Measurements from ENCODE around the gene SH3GL3. TPM values are rescaled to one million over a fixed set of nuclear protein-coding genes. Genes with fewer than 3 reads are reported as not detected.

The SH3GL3 gene
- total RNA-seq, 1 donor, result 0.72 TPM

GRCh38 chr15:83547168-83547567 is 100.0 kb downstream of the SH3GL3 start:
- Histone ChIP-seq H3K27me3 (ENCODE audit: insufficient read depth, low read length) (no peaks in the 10 kb centered on the region), H3K4me1 (ENCODE audit: insufficient read depth, low read length) (no peaks in the 10 kb centered on the region)

DNA sequence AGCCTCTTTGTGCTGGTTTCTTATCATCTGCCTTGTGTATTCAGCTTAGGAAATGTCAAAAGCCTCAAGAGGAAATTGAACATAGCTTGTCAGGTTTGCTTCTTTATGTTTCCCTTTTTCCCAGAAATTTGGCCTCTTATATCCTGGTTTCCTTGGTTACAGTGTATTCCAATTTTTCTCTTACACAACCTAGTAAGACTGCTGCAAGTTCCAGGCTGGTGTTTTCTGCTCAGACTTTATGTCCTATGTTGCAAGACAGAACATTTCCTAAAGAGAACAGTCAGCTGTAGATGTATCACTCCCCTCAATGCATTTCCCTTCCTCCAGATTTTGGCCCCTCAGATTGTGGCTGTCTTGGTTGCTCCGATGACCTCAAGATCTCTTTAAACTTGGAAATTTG is 102.5 kb downstream of the SH3GL3 start:
- no peak for DNase-seq (ENCODE audit: insufficient read length, low spot score, missing footprints)
- H3K36me3 ChIP-seq (ENCODE audit: insufficient read depth, low read length), result no peaks in the 10 kb centered on the region
- H2AFZ ChIP-seq (ENCODE audit: low read length), result no peak overlapping the region

More at GRCh38 chr15:83547168-83547567, 100.0 kb downstream of the SH3GL3 start:
- H3K4me2 ChIP-seq (ENCODE audit: insufficient read depth, low read length), result no peak overlapping the region
- no peaks in the 10 kb centered on the region for H3K79me2 ChIP-seq (ENCODE audit: insufficient read depth, low read length)
- H2AFZ ChIP-seq (ENCODE audit: low read length), result no peak overlapping the region
- no peak overlapping the region for H3K27ac ChIP-seq (ENCODE audit: low read depth, low read length)
- TF ChIP-seq, protein P1, sequence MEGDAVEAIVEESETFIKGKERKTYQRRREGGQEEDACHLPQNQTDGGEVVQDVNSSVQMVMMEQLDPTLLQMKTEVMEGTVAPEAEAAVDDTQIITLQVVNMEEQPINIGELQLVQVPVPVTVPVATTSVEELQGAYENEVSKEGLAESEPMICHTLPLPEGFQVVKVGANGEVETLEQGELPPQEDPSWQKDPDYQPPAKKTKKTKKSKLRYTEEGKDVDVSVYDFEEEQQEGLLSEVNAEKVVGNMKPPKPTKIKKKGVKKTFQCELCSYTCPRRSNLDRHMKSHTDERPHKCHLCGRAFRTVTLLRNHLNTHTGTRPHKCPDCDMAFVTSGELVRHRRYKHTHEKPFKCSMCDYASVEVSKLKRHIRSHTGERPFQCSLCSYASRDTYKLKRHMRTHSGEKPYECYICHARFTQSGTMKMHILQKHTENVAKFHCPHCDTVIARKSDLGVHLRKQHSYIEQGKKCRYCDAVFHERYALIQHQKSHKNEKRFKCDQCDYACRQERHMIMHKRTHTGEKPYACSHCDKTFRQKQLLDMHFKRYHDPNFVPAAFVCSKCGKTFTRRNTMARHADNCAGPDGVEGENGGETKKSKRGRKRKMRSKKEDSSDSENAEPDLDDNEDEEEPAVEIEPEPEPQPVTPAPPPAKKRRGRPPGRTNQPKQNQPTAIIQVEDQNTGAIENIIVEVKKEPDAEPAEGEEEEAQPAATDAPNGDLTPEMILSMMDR (IDR thresholded peaks at IDR 0.05; ENCODE audit: extremely low read depth, low read depth, low read length), result no peak
- no peaks in the 10 kb centered on the region for H4K20me1 ChIP-seq (ENCODE audit: insufficient read depth, low read length)
- H3K4me3 ChIP-seq (ENCODE audit: insufficient read depth, low read length), result no peak overlapping the region
- no peak for DNase-seq (ENCODE audit: insufficient read length, low spot score, missing footprints)
- no peaks in the 10 kb centered on the region for H3K9me3 ChIP-seq (ENCODE audit: low read depth, low read length)
- no peaks in the 10 kb centered on the region for H3K36me3 ChIP-seq (ENCODE audit: insufficient read depth, low read length)

GRCh38 chr15:83554558-83554957 is 107.4 kb downstream of the SH3GL3 start:
- H3K36me3 ChIP-seq (ENCODE audit: insufficient read depth, low read length), result no peaks in the 10 kb centered on the region
- TF ChIP-seq, protein P1 (IDR thresholded peaks at IDR 0.05; ENCODE audit: extremely low read depth, low read depth, low read length), result no peak
- H3K79me2 ChIP-seq (ENCODE audit: insufficient read depth, low read length), result no peaks in the 10 kb centered on the region
- no peak overlapping the region for H3K27ac ChIP-seq (ENCODE audit: low read depth, low read length)
- H3K4me3 ChIP-seq (ENCODE audit: insufficient read depth, low read length), result no peak overlapping the region
- DNase-seq (ENCODE audit: insufficient read length, low spot score, missing footprints), result no peak
- no peaks in the 10 kb centered on the region for H3K27me3 ChIP-seq (ENCODE audit: insufficient read depth, low read length)
- H2AFZ ChIP-seq (ENCODE audit: low read length), result no peak overlapping the region
- H3K4me2 ChIP-seq (ENCODE audit: insufficient read depth, low read length), result no peak overlapping the region
- no peaks in the 10 kb centered on the region for H3K9me3 ChIP-seq (ENCODE audit: low read depth, low read length)
- no peaks in the 10 kb centered on the region for H4K20me1 ChIP-seq (ENCODE audit: insufficient read depth, low read length)
- no peaks in the 10 kb centered on the region for H3K4me1 ChIP-seq (ENCODE audit: insufficient read depth, low read length)

More for the DNA sequence above, 102.5 kb downstream of the SH3GL3 start:
- Histone ChIP-seq H3K9me3 (ENCODE audit: low read depth, low read length) (no peaks in the 10 kb centered on the region), H3K27ac (ENCODE audit: low read depth, low read length) (no peak overlapping the region), H4K20me1 (ENCODE audit: insufficient read depth, low read length) (no peaks in the 10 kb centered on the region), H3K79me2 (ENCODE audit: insufficient read depth, low read length) (no peaks in the 10 kb centered on the region), H3K4me3 (ENCODE audit: insufficient read depth, low read length) (no peak overlapping the region), H3K4me2 (ENCODE audit: insufficient read depth, low read length) (no peak overlapping the region), H3K27me3 (ENCODE audit: insufficient read depth, low read length) (no peaks in the 10 kb centered on the region), H3K4me1 (ENCODE audit: insufficient read depth, low read length) (no peaks in the 10 kb centered on the region)
- TF ChIP-seq, protein P1 (IDR thresholded peaks at IDR 0.05; ENCODE audit: extremely low read depth, low read depth, low read length), result no peak

GRCh38 chr15:83555383-83555782 is 108.2 kb downstream of the SH3GL3 start:
- Histone ChIP-seq H3K79me2 (ENCODE audit: insufficient read depth, low read length) (no peaks in the 10 kb centered on the region), H2AFZ (ENCODE audit: low read length) (no peak overlapping the region), H3K4me3 (ENCODE audit: insufficient read depth, low read length) (no peak overlapping the region)

More at GRCh38 chr15:83555383-83555782, 108.2 kb downstream of the SH3GL3 start:
- Histone ChIP-seq H4K20me1 (ENCODE audit: insufficient read depth, low read length) (no peaks in the 10 kb centered on the region), H3K4me1 (ENCODE audit: insufficient read depth, low read length) (no peaks in the 10 kb centered on the region), H3K36me3 (ENCODE audit: insufficient read depth, low read length) (no peaks in the 10 kb centered on the region), H3K27me3 (ENCODE audit: insufficient read depth, low read length) (no peaks in the 10 kb centered on the region), H3K27ac (ENCODE audit: low read depth, low read length) (no peak overlapping the region), H3K4me2 (ENCODE audit: insufficient read depth, low read length) (no peak overlapping the region), H3K9me3 (ENCODE audit: low read depth, low read length) (no peaks in the 10 kb centered on the region)
- TF ChIP-seq, protein P1 (IDR thresholded peaks at IDR 0.05; ENCODE audit: extremely low read depth, low read depth, low read length), result no peak
- DNase-seq (ENCODE audit: insufficient read length, low spot score, missing footprints), result peak; percentile 10
